NCI-H2081 treated with DMSO at 0.1 percent for 48 hours (cell line): ENCODE results near the gene MMP23B.

Experiments
- DNase-seq: peaks from one replicate; lab custom pipeline; 2025; lab: John Stamatoyannopoulos, UW

MMP23B gene

GRCh38 chr1:1620433-1621139 lies 11.4 kb upstream of the MMP23B start:
- no peak for DNase-seq

- no peak for DNase-seq
These were observed 10.6 kb upstream of the MMP23B start for GRCh38 chr1:1621173-1622009.

GRCh38 chr1:1622010-1622787 lies 9.8 kb upstream of the MMP23B start:
- DNase-seq, result no peak

GRCh38 chr1:1622788-1623094 lies 9.2 kb upstream of the MMP23B start:
- DNase-seq, result no peak

- DNase-seq, result no peak
These were observed 8.8 kb upstream of the MMP23B start for GRCh38 chr1:1623181-1623630.

GRCh38 chr1:1623631-1624442 lies 8.1 kb upstream of the MMP23B start:
- no peak for DNase-seq

GRCh38 chr1:1624443-1625403 lies 7.2 kb upstream of the MMP23B start:
- DNase-seq, result no peak

- no peak for DNase-seq
These were observed 6.6 kb upstream of the MMP23B start for GRCh38 chr1:1625404-1625775.

- DNase-seq, result no peak
These were observed 6.2 kb upstream of the MMP23B start for GRCh38 chr1:1625824-1626206.

- DNase-seq, result no peak
These were observed 5.5 kb upstream of the MMP23B start for GRCh38 chr1:1626207-1627141.

- no peak for DNase-seq
These were observed 4.6 kb upstream of the MMP23B start for GRCh38 chr1:1627261-1627828.

- no peak for DNase-seq
These were observed 3.9 kb upstream of the MMP23B start for GRCh38 chr1:1627829-1628753.

- no peak for DNase-seq
These were observed 3.1 kb upstream of the MMP23B start for GRCh38 chr1:1628754-1629429.

- DNase-seq, result no peak
These were observed 2.4 kb upstream of the MMP23B start for GRCh38 chr1:1629430-1630190.

GRCh38 chr1:1630191-1630964 lies 1.6 kb upstream of the MMP23B start:
- DNase-seq, result no peak
